ENCODE measurements around the gene NDUFB2.

- no peak for TF ChIP-seq EZH2 (IDR thresholded peaks at IDR 0.05; ENCODE audit: low read length, unreplicated experiment)
- no peak for TF ChIP-seq CTCF (conservative IDR thresholded peaks at IDR 0.05; ENCODE audit: low read depth, low read length)
Observed at GRCh38 chr7:140650367-140650766, 46.1 kb upstream of the NDUFB2 start.
